Karpas-422 (cell line): ENCODE measurements around the gene NKAIN1. TPM values are rescaled to one million over a fixed set of nuclear protein-coding genes. Genes with fewer than 3 reads are reported as not detected.

Experiments
- DNase-seq: peaks from one replicate; pipeline ENCODE4 v3.0.0-alpha.2; 2015
- H2AFZ ChIP-seq: fragments of 200-600 bp; sonication (generic); 2 replicates; pipeline ENCODE4 v1.6.1; 2014; ENCODE audit warnings: antibody characterized with exemption, low read length, mixed read lengths
- H3K27ac ChIP-seq: fragments of 200-600 bp; sonication (generic); 2 replicates; pipeline ENCODE4 v1.5.1; 2014; ENCODE audit warnings: mild to moderate bottlenecking, low read length, moderate library complexity
- H3K27me3 ChIP-seq: fragments of 200-600 bp; sonication (generic); 2 replicates; pipeline ENCODE4 v1.6.1; 2014; ENCODE audit warnings: low read length, mixed read lengths
- H3K36me3 ChIP-seq: fragments of 200-600 bp; sonication (generic); 2 replicates; pipeline ENCODE4 v1.6.1; 2014; ENCODE audit warnings: low read length, mixed read lengths; ENCODE audit not compliant: insufficient read depth
- H3K4me1 ChIP-seq: fragments of 200-600 bp; sonication (generic); 2 replicates; pipeline ENCODE4 v1.6.1; 2014; ENCODE audit warnings: mild to moderate bottlenecking, low read length, mixed read lengths
- H3K4me2 ChIP-seq: fragments of 200-600 bp; sonication (generic); 2 replicates; pipeline ENCODE4 v1.6.1; 2014; ENCODE audit warnings: low read length, low read depth, mild to moderate bottlenecking; ENCODE audit not compliant: poor library complexity, severe bottlenecking
- H3K4me3 ChIP-seq: fragments of 200-600 bp; sonication (generic); 2 replicates; pipeline ENCODE4 v1.5.1; 2014; ENCODE audit warnings: mild to moderate bottlenecking, antibody characterized with exemption, low read length, mixed read lengths
- H3K79me2 ChIP-seq: fragments of 200-600 bp; sonication (generic); 2 replicates; pipeline ENCODE4 v1.6.1; 2014; ENCODE audit warnings: mild to moderate bottlenecking, low read length, mixed read lengths
- H3K9ac ChIP-seq: fragments of 200-600 bp; sonication (generic); 2 replicates; pipeline ENCODE4 v1.6.0; 2014; ENCODE audit warnings: low read length
- H3K9me2 ChIP-seq: fragments of 200-600 bp; sonication (generic), shearing (Covaris generic); replicated peaks from 2 replicates; pipeline ENCODE4 v1.6.0; 2014; ENCODE audit warnings: mild to moderate bottlenecking, low read length, moderate library complexity; ENCODE audit not compliant: insufficient read depth
- H3K9me3 ChIP-seq: fragments of 300-700, 200-600 bp; sonication (generic); 2 replicates; pipeline ENCODE4 v1.6.1; 2014; ENCODE audit warnings: low read length, mixed read lengths
- H4K20me1 ChIP-seq: fragments of 200-600 bp; sonication (generic); 2 replicates; pipeline ENCODE4 v1.6.1; 2014; ENCODE audit warnings: mild to moderate bottlenecking, antibody characterized with exemption, low read length, low read depth; ENCODE audit not compliant: insufficient read depth
- total RNA-seq: library from RNA; depleted of rRNA; stranded (reverse); fragments of >200 nt; shearing (Covaris generic); gene quantifications from 2 replicates; pipeline ENCODE4 v1.2.3, GENCODE V29; 2014; ENCODE audit warnings: low replicate concordance

Gene NKAIN1
- total RNA-seq, 1 experiment from 2014 or later: not detected

DNA sequence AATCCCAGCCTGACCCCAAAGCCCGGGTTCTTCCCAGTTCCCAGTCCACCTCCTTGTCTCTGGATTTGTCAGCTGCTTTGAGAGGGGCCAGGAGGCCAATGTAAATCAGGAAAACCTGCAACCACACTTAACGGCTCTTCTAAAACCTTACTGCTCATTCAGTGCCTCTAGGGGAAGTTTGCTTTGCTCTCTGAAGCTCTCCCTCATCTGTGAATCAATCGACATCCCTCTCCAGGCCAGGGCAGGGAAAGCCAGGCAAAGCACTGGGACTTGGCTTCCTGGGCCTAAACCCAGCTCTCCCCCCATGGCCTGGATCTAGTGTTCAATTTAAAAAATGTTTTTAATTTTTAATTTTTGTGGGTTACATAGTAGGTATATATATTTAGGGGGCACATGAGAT, 9.3 kb downstream of the NKAIN1 start:
- H3K4me3 ChIP-seq: no peak overlapping the region
- H4K20me1 ChIP-seq: no peaks in the 10 kb centered on the region
- no peak overlapping the region for H3K9ac ChIP-seq
- H3K9me3 ChIP-seq: no peaks in the 10 kb centered on the region
- no peaks in the 10 kb centered on the region for H3K9me2 ChIP-seq
- no peaks in the 10 kb centered on the region for H3K4me1 ChIP-seq
- no peak overlapping the region for H3K27ac ChIP-seq
- H3K79me2 ChIP-seq: no peaks in the 10 kb centered on the region
- no peaks in the 10 kb centered on the region for H3K27me3 ChIP-seq
- no peak for DNase-seq
- no peak overlapping the region for H3K4me2 ChIP-seq
- no peaks in the 10 kb centered on the region for H3K36me3 ChIP-seq
- no peak overlapping the region for H2AFZ ChIP-seq

DNA sequence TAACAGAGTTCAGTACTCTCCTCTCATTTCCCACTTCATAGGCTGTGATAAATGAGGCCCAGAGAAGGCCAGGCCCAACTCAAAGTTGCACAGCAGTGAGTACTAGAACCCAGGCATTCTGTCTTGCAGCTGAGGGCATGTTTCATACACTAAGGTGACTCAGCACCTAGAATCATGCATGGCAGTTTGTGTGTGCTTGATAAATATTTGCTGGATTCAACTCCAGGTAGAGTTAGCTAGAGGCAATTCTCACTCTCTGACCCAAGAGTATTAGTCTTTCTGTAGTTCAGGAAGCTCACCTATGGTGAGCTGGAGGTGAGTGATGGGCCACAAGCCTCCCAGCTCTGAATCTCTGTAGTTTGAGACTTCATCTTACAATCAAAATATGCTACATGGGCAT, 10.7 kb downstream of the NKAIN1 start:
- Histone ChIP-seq H3K4me2 (no peak overlapping the region), H2AFZ (no peak overlapping the region), H3K9me2 (no peaks in the 10 kb centered on the region), H3K4me3 (no peak overlapping the region), H3K27ac (no peak overlapping the region), H3K9ac (no peak overlapping the region), H3K27me3 (no peaks in the 10 kb centered on the region), H3K4me1 (no peaks in the 10 kb centered on the region), H4K20me1 (no peaks in the 10 kb centered on the region), H3K79me2 (no peaks in the 10 kb centered on the region), H3K9me3 (no peaks in the 10 kb centered on the region), H3K36me3 (no peaks in the 10 kb centered on the region)
- no peak for DNase-seq

DNA sequence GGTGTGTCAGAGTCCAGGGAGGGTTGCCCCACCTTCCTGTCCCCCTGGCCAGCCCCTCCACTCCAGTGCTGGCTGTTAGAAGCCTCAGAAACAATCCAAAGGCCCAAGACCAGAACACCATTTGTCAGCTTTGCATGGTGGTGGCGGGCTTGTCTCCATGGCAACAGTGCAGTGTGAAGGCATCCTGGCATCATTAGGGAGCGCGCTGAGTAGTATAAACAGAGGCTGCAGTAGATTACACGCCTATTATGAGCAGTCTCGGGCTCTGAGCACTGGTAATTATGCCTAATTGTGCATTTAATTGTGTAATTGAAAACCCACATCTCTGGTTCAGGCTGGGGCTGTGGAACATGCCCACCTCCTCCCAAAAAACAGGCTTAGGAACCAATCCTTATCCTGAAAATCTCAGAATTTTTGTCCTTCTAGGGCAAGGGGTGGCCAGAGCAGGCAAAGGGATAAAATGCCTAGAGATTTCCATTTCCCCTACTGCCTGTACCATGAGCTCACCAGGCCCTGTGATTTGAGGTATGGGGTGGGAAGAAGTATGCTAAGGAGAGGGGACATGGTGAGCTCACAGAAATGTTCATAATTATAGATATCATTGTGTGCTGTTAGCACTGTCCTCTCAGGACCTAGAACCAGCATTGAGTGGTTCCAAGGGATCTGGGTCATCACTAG, 11.7 kb downstream of the NKAIN1 start:
- no peak overlapping the region for H3K9ac ChIP-seq
- DNase-seq: no peak
- H3K4me1 ChIP-seq: no peaks in the 10 kb centered on the region
- no peaks in the 10 kb centered on the region for H3K79me2 ChIP-seq
- H3K27me3 ChIP-seq: no peaks in the 10 kb centered on the region
- no peak overlapping the region for H3K4me3 ChIP-seq
- no peak overlapping the region for H3K4me2 ChIP-seq
- no peaks in the 10 kb centered on the region for H3K9me2 ChIP-seq
- no peak overlapping the region for H2AFZ ChIP-seq
- no peaks in the 10 kb centered on the region for H3K9me3 ChIP-seq
- no peaks in the 10 kb centered on the region for H4K20me1 ChIP-seq
- no peak overlapping the region for H3K27ac ChIP-seq
- no peaks in the 10 kb centered on the region for H3K36me3 ChIP-seq

DNA sequence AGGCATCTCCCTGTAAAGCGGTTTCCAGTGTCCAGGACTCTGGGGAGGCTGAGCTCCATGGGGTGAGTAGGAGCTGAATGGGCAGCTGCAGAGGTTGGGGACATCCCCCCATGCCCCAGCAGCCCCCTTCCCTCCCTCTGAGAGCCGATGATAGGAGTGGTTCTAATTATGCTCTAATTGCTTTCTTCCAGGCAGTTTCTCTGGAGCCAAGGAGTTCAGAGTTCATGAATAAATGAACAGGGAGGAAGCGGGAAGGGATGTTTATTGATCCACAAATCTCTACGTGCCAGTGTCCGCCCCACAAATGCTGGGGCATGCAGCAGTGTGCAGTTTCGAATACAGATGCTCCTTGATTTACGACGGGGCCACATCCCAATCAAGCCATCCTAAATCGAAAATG, 15.6 kb downstream of the NKAIN1 start:
- Histone ChIP-seq H4K20me1 (no peaks in the 10 kb centered on the region), H3K4me2 (no peak overlapping the region), H3K9ac (no peak overlapping the region), H3K36me3 (no peaks in the 10 kb centered on the region), H3K9me2 (no peaks in the 10 kb centered on the region), H3K4me3 (no peak overlapping the region), H3K4me1 (no peaks in the 10 kb centered on the region), H2AFZ (no peak overlapping the region), H3K9me3 (no peaks in the 10 kb centered on the region), H3K79me2 (no peaks in the 10 kb centered on the region), H3K27ac (no peak overlapping the region), H3K27me3 (no peaks in the 10 kb centered on the region)
- no peak for DNase-seq

DNA sequence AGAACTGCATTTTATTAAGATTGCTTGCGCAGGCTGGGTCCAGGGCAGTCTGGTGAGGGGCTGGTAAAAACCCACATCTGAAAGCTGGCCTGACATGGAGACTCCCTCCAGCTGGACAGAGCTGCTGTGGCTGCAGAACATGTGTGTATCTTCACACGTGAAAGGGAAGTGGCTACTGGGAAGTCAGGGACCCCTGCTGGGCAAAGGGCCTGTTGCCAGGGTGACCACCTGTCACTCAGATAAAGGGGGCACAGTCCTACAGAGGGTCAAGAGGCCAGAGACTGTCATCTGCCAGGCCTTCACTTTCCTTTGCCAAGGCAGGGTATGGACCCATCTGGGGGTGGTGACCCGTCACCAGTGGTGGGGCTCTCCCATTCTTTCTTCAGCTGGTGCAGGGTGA, 17.5 kb downstream of the NKAIN1 start:
- no peak overlapping the region for H3K27ac ChIP-seq
- H3K4me3 ChIP-seq: no peak overlapping the region
- H3K9me2 ChIP-seq: no peaks in the 10 kb centered on the region
- H3K27me3 ChIP-seq: no peaks in the 10 kb centered on the region
- no peaks in the 10 kb centered on the region for H4K20me1 ChIP-seq
- no peak overlapping the region for H2AFZ ChIP-seq
- DNase-seq: no peak
- H3K4me2 ChIP-seq: no peak overlapping the region
- H3K4me1 ChIP-seq: no peaks in the 10 kb centered on the region
- no peaks in the 10 kb centered on the region for H3K36me3 ChIP-seq
- H3K9me3 ChIP-seq: no peaks in the 10 kb centered on the region
- no peaks in the 10 kb centered on the region for H3K79me2 ChIP-seq
- no peak overlapping the region for H3K9ac ChIP-seq

DNA sequence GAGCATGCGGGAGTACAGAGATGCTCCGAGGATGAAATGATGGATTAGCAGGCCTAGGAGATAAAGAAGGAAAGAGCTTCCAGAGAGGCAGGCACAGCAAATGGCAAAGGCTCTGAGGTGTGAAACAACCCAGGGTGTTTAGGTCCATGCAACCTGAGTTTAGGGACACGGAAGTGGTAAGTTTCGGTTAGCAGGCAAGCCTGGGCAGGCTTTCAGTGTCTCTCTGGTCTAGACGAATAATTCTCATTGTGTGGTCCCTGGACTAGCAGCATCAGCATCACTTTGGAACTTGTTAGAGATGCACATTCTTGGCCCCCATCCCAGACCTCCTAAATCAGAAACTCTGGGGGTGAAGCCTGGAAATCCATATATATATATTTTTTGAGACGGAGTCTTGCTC, 18.6 kb downstream of the NKAIN1 start:
- no peaks in the 10 kb centered on the region for H3K4me1 ChIP-seq
- H3K4me2 ChIP-seq: no peak overlapping the region
- no peaks in the 10 kb centered on the region for H3K9me2 ChIP-seq
- no peak overlapping the region for H2AFZ ChIP-seq
- no peak overlapping the region for H3K27ac ChIP-seq
- no peak overlapping the region for H3K9ac ChIP-seq
- H3K9me3 ChIP-seq: no peaks in the 10 kb centered on the region
- H3K27me3 ChIP-seq: no peaks in the 10 kb centered on the region
- no peak overlapping the region for H3K4me3 ChIP-seq
- H4K20me1 ChIP-seq: no peaks in the 10 kb centered on the region
- H3K36me3 ChIP-seq: no peaks in the 10 kb centered on the region
- H3K79me2 ChIP-seq: no peaks in the 10 kb centered on the region
- no peak for DNase-seq

DNA sequence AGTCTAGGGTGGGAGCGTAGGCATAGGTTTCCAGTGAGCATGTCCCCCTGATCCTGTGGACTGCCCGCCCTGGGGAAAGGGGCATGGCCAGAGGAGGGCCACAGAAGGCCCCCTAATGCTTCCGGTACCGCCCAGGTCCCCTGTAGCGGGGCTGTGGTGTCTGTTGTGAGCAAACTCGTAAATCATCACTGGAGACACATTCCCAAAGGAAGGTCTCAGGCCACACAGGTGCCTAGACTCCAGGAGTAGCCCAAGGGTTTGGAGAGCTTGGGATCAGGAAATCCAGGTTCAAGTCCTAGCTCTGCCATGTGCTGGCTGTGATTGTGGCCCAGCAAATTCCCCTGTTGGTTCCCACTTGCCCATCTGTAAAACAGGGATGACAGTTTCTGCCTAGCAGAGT, 20.2 kb downstream of the NKAIN1 start:
- H2AFZ ChIP-seq: no peak overlapping the region
- no peaks in the 10 kb centered on the region for H3K36me3 ChIP-seq
- H3K4me3 ChIP-seq: no peak overlapping the region
- H3K27ac ChIP-seq: no peak overlapping the region
- no peak for DNase-seq
- no peak overlapping the region for H3K9ac ChIP-seq
- no peaks in the 10 kb centered on the region for H4K20me1 ChIP-seq
- H3K4me1 ChIP-seq: no peaks in the 10 kb centered on the region
- no peaks in the 10 kb centered on the region for H3K9me3 ChIP-seq
- H3K79me2 ChIP-seq: no peaks in the 10 kb centered on the region
- H3K4me2 ChIP-seq: no peak overlapping the region
- no peaks in the 10 kb centered on the region for H3K9me2 ChIP-seq
- no peaks in the 10 kb centered on the region for H3K27me3 ChIP-seq

DNA sequence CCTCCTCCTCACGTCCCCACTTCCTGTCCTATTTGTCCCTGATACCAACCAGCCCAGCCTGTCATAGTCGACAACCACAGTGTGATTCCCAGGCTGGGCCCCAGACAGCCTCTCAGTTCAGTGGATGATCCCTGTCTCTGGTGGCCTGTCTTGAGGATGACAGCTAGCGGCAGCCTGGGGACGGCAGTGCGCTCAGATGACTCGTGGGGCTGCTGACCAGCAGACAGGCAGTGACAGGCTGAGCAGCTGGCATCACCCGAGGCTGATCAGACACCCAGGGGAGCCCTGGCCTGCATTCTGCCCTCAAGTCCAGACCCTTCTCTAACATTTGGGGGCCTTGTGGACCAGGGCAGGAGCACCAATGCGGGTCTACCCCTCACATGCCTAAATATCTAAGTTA, 21.0 kb downstream of the NKAIN1 start:
- Histone ChIP-seq H3K36me3 (no peaks in the 10 kb centered on the region), H3K27ac (no peak overlapping the region), H3K4me2 (no peak overlapping the region), H3K27me3 (no peaks in the 10 kb centered on the region), H2AFZ (no peak overlapping the region), H3K4me1 (no peaks in the 10 kb centered on the region), H3K79me2 (no peaks in the 10 kb centered on the region), H3K9me3 (no peaks in the 10 kb centered on the region), H3K4me3 (no peak overlapping the region), H3K9me2 (no peaks in the 10 kb centered on the region), H4K20me1 (no peaks in the 10 kb centered on the region), H3K9ac (no peak overlapping the region)
- no peak for DNase-seq

DNA sequence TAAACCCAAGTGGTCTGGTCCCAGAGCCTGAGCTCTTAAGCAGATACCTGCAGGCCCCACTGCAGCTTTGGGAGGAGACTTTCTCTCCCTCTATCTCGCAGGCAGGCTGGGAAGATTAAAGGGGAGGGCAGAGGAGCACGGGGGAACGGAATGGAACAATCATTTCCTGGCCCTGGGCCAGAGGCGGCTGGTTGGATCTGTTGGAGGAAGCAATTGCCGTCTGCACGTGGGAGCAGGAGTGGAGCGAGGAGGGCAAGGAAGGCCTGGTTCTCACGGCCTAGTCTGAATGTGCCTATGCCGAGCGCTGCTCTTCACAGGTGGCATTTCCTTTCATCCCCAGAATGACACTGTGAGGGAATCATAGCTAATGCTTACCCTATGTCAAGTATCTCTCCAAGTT, 23.7 kb downstream of the NKAIN1 start:
- H3K9ac ChIP-seq: no peak overlapping the region
- no peak overlapping the region for H3K4me3 ChIP-seq
- no peaks in the 10 kb centered on the region for H3K4me1 ChIP-seq
- H3K36me3 ChIP-seq: no peaks in the 10 kb centered on the region
- H3K9me2 ChIP-seq: no peaks in the 10 kb centered on the region
- DNase-seq: no peak
- no peaks in the 10 kb centered on the region for H3K27me3 ChIP-seq
- no peaks in the 10 kb centered on the region for H4K20me1 ChIP-seq
- H3K79me2 ChIP-seq: no peaks in the 10 kb centered on the region
- no peak overlapping the region for H2AFZ ChIP-seq
- H3K27ac ChIP-seq: no peak overlapping the region
- no peaks in the 10 kb centered on the region for H3K9me3 ChIP-seq
- no peak overlapping the region for H3K4me2 ChIP-seq
